ENCODE data around the gene PHF20.

DNA sequence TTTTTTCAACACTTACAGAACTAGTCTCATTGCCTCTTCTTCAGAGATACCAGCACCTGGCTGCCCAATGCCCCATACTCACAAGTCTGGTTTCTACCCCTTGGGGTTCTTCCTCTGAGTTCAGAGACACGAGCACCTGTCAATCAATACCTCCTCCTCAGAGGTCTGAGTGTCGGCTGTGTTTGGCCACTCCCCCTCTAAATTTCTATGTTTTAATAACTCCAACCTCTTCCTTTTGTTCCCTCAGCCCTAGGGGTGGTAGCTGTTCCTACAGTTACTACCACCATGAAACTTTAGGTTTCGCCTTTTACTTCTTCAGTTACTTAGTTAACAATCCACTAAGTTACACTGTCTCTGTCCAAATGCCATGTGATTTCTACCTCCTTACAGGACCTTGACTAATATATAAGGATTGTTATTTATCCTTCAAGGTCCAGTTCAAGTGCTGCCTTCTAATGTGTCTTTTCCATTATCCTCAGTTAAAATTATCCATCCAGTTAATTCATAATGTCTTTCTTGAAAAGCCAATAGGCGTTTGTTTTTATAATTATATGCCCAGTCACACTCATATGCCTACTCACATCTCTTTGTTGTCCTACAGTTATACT, 14.6 kb upstream of the PHF20 start:
- no peak for TF ChIP-seq POLR2A (IDR thresholded peaks at IDR 0.05)
- TF ChIP-seq, protein P1, sequence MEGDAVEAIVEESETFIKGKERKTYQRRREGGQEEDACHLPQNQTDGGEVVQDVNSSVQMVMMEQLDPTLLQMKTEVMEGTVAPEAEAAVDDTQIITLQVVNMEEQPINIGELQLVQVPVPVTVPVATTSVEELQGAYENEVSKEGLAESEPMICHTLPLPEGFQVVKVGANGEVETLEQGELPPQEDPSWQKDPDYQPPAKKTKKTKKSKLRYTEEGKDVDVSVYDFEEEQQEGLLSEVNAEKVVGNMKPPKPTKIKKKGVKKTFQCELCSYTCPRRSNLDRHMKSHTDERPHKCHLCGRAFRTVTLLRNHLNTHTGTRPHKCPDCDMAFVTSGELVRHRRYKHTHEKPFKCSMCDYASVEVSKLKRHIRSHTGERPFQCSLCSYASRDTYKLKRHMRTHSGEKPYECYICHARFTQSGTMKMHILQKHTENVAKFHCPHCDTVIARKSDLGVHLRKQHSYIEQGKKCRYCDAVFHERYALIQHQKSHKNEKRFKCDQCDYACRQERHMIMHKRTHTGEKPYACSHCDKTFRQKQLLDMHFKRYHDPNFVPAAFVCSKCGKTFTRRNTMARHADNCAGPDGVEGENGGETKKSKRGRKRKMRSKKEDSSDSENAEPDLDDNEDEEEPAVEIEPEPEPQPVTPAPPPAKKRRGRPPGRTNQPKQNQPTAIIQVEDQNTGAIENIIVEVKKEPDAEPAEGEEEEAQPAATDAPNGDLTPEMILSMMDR (IDR thresholded peaks at IDR 0.05): no peak
- no peak for TF ChIP-seq EP300 (IDR thresholded peaks at IDR 0.05)

Data from gastroesophageal sphincter (tissue), 3 donors.